Gastrocnemius medialis (tissue), 4 donors: Measurements from ENCODE around the gene ARHGAP25. TPM values are rescaled to one million over a fixed set of nuclear protein-coding genes. Genes with fewer than 3 reads are reported as not detected.

Source experiments
- ATAC-seq, 2 donors: fragments of 150-250 bp; one replicate each; pipeline ENCODE4 v1.9.1; 2016
- DNase-seq, 2 donors: peaks; one replicate each; pipeline ENCODE4 v3.0.0-alpha.2; 2019
- H3K27ac ChIP-seq, 4 donors: fragments of 200-600 bp; sonication (generic); 1 replicate in 1 of 4; 2 replicates in 3 of 4; pipeline ENCODE4 v1.5.1; 2016 to 2018; ENCODE audit warnings: mild to moderate bottlenecking in 2 of 4, moderate library complexity in 1 of 4
- H3K27me3 ChIP-seq, 3 donors: fragments of 200-600 bp; sonication (generic) in 2 of 3; 1 replicate in 1 of 3; 2 replicates in 2 of 3; pipeline versions ENCODE4 v1.5.1 to v1.6.0; 2016 to 2019; ENCODE audit warnings: mild to moderate bottlenecking in 1 of 3, moderate library complexity in 1 of 3
- H3K36me3 ChIP-seq, 2 donors: fragments of 200-600 bp; sonication (generic) in 1 of 2; one replicate each; pipeline ENCODE4 v1.5.1; 2017 to 2018
- H3K4me1 ChIP-seq, 2 donors: fragments of 200-600 bp; sonication (generic) in 1 of 2; one replicate each; pipeline ENCODE4 v1.5.1; 2016 to 2017; ENCODE audit warnings: mild to moderate bottlenecking in 2 of 2
- H3K4me3 ChIP-seq, 4 donors: fragments of 200-600 bp; sonication (generic) in 3 of 4; 1 replicate in 1 of 4; 2 replicates in 3 of 4; pipeline ENCODE4 v1.5.1; 2016 to 2019; ENCODE audit warnings: mild to moderate bottlenecking in 2 of 4
- H3K9me3 ChIP-seq, 3 donors: fragments of 200-600 bp; sonication (generic) in 2 of 3; 1 replicate in 1 of 3; 2 replicates in 2 of 3; pipeline ENCODE4 v1.5.1; 2016 to 2019
- POLR2A ChIP-seq, 2 donors: fragments of 450-650 bp; IDR thresholded peaks; one replicate each; pipeline ENCODE4 v1.6.1; 2017; ENCODE audit warnings: antibody characterized with exemption in 2 of 2, mild to moderate bottlenecking in 2 of 2, moderate library complexity in 2 of 2
- in situ Hi-C, 4 donors: fragments of 200-750 bp; cut with MboI; loops; one replicate each; pipeline versions ENCODE4 v1.15.0 to v1.8.0; 2017; ENCODE audit warnings: low sequenced_read_pairs in 4 of 4
- intact Hi-C: fragments of 100-400 bp; cut with DNase I; formaldehyde crosslinking; loops from one replicate; pipeline ENCODE4 v1.15.1; 2023; ENCODE audit warnings: low total_unique reads
- total RNA-seq, 4 donors: library from RNA; depleted of rRNA; stranded (reverse); fragments of >200 nt; gene quantifications; one replicate each; pipeline versions ENCODE4 v1.1.0 to v1.2.3, GENCODE V29; 2016
- TF ChIP-seq, protein P1 (sequence below), 5 experiments: fragments of 450-650 bp in 3 of 5; fragments of 200-600 bp in 2 of 5; sonication (generic) in 2 of 5; IDR thresholded peaks in 4 of 5; conservative IDR thresholded peaks in 1 of 5; 1 replicate in 4 of 5; 2 replicates in 1 of 5; pipeline ENCODE4 v1.5.1; 2016 to 2019; ENCODE audit warnings: antibody characterized with exemption in 5 of 5, mild to moderate bottlenecking in 3 of 5, moderate library complexity in 3 of 5

ARHGAP25 gene
- total RNA-seq, 4 donors from 2014 or later = 1.9 to 6.8 (median 3.0) TPM

DNA sequence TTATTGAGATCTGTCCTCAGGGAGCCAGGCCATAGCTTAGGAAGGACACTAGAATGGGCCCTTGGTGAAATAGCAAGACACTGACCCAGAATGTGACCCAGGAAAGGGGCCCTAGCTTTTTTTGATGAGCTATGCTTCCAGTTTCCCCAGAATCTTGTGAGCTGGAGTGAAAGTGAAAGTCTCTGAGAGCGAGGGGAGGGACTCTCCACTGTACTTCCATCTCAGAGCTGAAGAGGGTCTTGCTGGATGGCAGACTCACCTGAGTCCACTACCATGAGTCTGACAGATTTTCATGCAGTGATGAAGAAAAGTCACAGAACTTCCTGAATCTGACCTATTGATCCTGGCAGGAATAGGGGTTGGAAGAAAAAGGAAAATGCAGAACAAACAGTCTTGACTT is 3.1 kb downstream of the ARHGAP25 start:
- H3K4me3 ChIP-seq = no peak overlapping the region
- ATAC-seq = no peak

DNA sequence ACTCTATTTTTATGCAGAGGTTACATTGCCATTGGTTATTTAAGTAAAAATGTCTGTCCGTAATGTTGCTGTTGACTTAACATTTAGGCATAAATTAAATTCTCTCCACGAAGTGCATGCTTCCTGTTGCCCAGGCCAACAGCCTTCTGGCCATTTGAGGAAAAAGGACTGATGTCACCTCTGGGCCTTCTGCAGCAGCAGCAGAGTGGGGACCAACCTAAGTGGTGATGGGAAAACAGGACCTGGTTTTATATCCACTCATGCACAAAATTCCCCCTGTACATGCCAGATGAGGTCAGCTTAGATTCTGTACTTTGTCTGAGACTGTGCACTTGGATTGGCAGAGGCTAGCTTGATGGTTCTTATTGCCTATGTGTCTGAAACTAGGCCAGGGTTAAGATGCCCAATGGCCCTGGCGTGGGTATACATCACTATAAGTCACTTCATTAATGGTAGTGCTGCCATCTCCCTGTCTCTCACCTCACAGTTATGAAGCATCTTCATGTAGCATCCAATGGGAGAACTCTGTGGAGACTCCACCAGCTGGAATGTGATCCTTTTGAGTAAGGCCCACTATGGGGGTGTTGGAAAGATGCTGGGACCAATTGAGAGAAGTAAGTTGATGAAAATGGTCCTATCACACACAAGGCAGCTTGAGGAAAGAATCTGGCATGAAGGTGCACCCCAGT is 4.4 kb downstream of the ARHGAP25 start:
- Histone ChIP-seq H3K9me3 (no peaks in the 10 kb centered on the region), H3K27me3 (no peaks in the 10 kb centered on the region), H3K36me3 (no peaks in the 10 kb centered on the region), H3K4me3 (no peak overlapping the region), H3K4me1 (no peaks in the 10 kb centered on the region), H3K27ac (no peak overlapping the region)
- no peak for ATAC-seq
- in situ Hi-C loops (loop anchor here in 1 of 4 donors (25.0 kb wide), 1 partner anchor 173 kb away; no protein-coding TSS in a partner anchor), intact Hi-C loops (no loop called here)
- no peak for DNase-seq
- no peak for TF ChIP-seq POLR2A (IDR thresholded peaks at IDR 0.05)
- TF ChIP-seq, protein P1, sequence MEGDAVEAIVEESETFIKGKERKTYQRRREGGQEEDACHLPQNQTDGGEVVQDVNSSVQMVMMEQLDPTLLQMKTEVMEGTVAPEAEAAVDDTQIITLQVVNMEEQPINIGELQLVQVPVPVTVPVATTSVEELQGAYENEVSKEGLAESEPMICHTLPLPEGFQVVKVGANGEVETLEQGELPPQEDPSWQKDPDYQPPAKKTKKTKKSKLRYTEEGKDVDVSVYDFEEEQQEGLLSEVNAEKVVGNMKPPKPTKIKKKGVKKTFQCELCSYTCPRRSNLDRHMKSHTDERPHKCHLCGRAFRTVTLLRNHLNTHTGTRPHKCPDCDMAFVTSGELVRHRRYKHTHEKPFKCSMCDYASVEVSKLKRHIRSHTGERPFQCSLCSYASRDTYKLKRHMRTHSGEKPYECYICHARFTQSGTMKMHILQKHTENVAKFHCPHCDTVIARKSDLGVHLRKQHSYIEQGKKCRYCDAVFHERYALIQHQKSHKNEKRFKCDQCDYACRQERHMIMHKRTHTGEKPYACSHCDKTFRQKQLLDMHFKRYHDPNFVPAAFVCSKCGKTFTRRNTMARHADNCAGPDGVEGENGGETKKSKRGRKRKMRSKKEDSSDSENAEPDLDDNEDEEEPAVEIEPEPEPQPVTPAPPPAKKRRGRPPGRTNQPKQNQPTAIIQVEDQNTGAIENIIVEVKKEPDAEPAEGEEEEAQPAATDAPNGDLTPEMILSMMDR (IDR thresholded peaks at IDR 0.05 in 4 of 5, conservative IDR thresholded peaks at IDR 0.05 in 1 of 5) = no peak

More for the DNA sequence above, 3.1 kb downstream of the ARHGAP25 start:
- no peaks in the 10 kb centered on the region for H3K4me1 ChIP-seq
- H3K27ac ChIP-seq = no peak overlapping the region
- H3K9me3 ChIP-seq = no peaks in the 10 kb centered on the region
- DNase-seq = no peak
- in situ Hi-C loops = loop anchor here in 1 of 4 donors (25.0 kb wide), 1 partner anchor 175 kb away; no protein-coding TSS in a partner anchor
- TF ChIP-seq, protein P1 (IDR thresholded peaks at IDR 0.05 in 4 of 5, conservative IDR thresholded peaks at IDR 0.05 in 1 of 5) = no peak
- no peak for TF ChIP-seq POLR2A (IDR thresholded peaks at IDR 0.05)
- H3K36me3 ChIP-seq = no peaks in the 10 kb centered on the region
- intact Hi-C loops = no loop called here
- H3K27me3 ChIP-seq = no peaks in the 10 kb centered on the region

DNA sequence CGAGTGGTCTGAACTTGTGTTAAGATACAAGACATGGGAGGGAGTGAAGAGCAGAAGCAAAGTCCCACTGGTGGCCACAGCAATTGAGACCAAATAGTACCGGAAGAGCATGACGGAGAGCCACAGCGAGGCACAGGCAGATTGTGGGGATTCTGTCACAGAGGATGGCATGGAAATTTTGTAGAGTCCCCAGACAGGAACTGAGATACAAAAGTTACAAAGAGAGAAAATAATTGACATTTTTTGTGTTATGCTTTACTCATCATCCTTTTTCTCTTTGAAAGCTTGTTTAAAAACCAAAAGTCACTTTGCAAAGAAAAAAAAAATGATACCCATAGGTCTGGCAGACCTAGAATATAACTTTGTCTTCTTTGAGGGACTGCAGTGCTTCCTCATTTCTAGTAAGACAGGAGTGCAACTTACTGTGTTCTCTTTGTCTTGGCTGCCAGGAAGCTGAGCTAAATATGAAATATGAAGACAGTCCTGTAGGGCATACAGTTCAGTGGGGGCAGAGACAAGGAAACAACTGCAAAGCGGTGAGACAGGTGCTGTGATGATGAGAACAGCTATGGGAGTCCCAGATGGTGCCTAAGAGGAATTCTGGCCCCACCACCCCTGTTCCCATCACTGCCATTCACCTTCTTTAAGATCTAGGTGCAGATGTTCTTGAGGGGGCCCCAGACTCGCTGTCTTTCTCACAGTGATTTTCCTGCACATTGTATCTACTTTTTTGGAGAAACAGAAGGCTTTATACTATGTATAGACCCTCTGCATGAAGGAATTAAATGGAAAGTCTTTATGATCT is 5.2 kb downstream of the ARHGAP25 start:
- no peaks in the 10 kb centered on the region for H3K9me3 ChIP-seq
- ATAC-seq = no peak
- no peaks in the 10 kb centered on the region for H3K4me1 ChIP-seq
- H3K27ac ChIP-seq = no peak overlapping the region
- DNase-seq = no peak
- intact Hi-C loops = no loop called here
- no peak overlapping the region for H3K4me3 ChIP-seq
- no peak for TF ChIP-seq POLR2A (IDR thresholded peaks at IDR 0.05)
- TF ChIP-seq, protein P1 (IDR thresholded peaks at IDR 0.05 in 4 of 5, conservative IDR thresholded peaks at IDR 0.05 in 1 of 5) = no peak
- in situ Hi-C loops = loop anchor here in 1 of 4 donors (25.0 kb wide), 1 partner anchor 173 kb away; no protein-coding TSS in a partner anchor
- H3K27me3 ChIP-seq = no peaks in the 10 kb centered on the region
- no peaks in the 10 kb centered on the region for H3K36me3 ChIP-seq

DNA sequence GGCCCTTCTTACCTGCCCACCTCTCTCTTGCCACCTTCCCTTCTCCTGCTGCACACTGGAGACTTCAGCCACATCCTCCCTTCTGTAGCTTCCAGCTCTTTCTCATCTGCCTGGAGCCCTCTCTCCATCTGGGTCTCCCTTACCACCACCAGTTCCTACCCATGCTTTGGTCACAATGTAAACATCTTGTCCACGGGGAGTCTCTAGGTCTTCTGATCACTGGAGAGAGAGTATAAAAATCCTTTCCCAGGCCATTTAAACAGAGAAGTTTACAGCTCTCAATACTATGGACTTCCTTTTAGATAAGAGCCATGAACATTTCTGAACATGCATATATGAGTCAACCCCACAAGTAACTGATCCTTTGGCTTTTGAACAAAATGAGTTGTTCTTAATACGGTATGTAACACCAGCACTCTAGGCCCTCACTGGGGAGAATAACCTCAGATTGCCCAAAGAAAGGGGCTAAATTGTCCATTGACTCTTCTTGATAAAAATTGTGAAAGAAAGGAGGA is 5.8 kb downstream of the ARHGAP25 start:
- no peaks in the 10 kb centered on the region for H3K27me3 ChIP-seq
- H3K4me3 ChIP-seq = no peak overlapping the region
- TF ChIP-seq POLR2A (IDR thresholded peaks at IDR 0.05) = no peak
- intact Hi-C loops (no loop called here), in situ Hi-C loops (loop anchor here in 1 of 4 donors (25.0 kb wide), 1 partner anchor 172 kb away; no protein-coding TSS in a partner anchor)
- no peak for ATAC-seq
- no peak overlapping the region for H3K27ac ChIP-seq
- no peaks in the 10 kb centered on the region for H3K36me3 ChIP-seq
- no peak for DNase-seq
- no peaks in the 10 kb centered on the region for H3K9me3 ChIP-seq
- H3K4me1 ChIP-seq = no peaks in the 10 kb centered on the region

DNA sequence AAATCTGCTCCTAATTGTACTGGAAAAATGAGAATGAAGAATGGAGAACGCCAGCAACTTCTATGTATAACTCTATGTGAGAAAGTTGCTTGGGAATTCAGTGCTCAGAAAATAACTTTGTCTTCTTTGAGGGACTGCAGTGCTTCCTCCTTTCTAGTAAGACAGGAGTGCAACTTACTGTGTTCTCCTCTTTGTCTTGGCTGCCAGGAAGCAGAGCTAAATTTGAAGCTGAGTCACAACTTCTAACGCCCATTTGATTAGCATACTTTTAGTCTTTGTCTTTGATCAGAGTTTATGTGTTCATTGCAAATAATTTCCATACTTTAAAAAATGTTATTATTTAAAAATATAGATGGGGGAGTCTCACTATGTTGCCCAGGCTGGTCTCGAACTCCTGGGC is 6.6 kb downstream of the ARHGAP25 start:
- no peaks in the 10 kb centered on the region for H3K36me3 ChIP-seq
- no peaks in the 10 kb centered on the region for H3K27me3 ChIP-seq
- H3K9me3 ChIP-seq = no peaks in the 10 kb centered on the region
- no peak overlapping the region for H3K27ac ChIP-seq
- no peak overlapping the region for H3K4me3 ChIP-seq
- TF ChIP-seq, protein P1 (IDR thresholded peaks at IDR 0.05 in 4 of 5, conservative IDR thresholded peaks at IDR 0.05 in 1 of 5) = no peak
- TF ChIP-seq POLR2A (IDR thresholded peaks at IDR 0.05) = no peak
- no peak for ATAC-seq
- no peak for DNase-seq
- no peaks in the 10 kb centered on the region for H3K4me1 ChIP-seq
- in situ Hi-C loops = loop anchor here in 1 of 4 donors (25.0 kb wide), 1 partner anchor 171 kb away; no protein-coding TSS in a partner anchor
- intact Hi-C loops = no loop called here
